LoVo (cell line): Measurements from ENCODE around the gene KCND2.

ENCODE experiments used
- DNase-seq: peaks from one replicate; pipeline ENCODE4 v3.0.0-alpha.2; 2016; ENCODE audit warnings: low spot score

Gene KCND2

DNA sequence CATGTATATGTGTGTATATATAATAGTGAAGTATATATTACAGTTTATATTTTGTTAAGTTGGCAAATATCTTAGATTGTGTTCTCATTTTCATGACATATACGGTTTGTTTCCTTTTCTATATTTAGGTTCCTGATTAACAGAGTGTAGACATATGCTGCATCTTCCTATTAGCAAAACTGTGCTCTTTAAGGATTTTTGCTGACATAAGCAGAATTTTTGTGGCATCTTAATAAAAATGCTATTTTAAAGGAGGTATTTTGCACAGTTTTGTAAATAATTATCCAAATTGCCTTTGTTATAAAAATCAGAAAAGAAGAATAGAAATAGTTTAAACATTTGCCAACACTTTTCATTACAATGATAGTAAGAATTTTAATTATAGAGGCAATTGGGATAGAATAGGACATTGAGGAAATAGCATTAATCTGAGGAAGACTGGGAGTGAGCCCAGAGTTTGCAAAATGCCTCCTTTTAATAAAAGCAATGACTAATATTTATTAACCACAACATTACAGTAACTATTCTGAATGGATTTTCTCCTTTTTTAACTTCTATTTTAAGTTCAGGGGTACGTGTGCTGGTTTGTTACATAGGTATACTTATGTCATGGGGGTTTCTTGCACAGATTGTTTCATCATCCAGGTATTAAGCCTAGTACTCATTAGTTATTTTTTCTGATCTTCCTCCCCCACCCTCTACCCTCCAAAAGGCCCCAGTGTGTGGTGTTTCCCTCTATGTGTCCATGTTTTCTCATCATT, 38.2 kb downstream of the KCND2 start:
- no peak for DNase-seq

DNA sequence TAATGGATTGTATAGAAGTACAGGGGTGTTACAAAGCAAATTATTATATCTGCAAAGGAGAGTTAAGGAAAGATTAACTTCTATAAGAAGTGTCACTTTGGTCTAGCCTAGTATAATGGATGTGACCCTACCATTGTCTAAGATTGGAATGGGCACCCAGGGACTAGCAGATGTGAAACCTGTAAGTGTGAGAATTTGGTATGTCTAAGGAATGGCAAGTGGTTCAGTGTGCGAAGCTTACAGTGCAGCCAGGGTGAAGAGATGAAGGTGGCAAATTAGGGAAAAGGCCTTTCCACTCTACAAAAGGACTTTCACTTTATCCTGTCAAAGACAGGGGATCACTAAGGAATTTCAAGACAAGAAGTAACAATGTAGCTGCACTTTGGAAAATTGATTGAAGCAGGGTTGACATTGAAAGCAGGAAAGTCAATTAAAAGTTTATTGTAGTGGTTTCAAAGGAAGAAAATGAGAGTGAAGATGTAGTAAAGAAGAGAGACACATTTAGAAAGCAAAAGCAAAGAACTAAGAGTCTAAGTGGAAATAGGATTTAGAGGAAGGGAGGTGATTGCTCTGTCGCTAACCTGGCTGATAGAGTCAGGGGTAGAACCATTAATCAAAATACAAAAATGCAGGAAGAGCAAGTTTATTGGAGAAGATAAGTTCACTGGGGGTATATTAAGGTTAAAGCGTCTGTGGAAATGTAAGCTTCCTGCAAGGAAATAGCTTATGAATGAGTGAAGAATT, 47.4 kb downstream of the KCND2 start:
- DNase-seq = no peak

DNA sequence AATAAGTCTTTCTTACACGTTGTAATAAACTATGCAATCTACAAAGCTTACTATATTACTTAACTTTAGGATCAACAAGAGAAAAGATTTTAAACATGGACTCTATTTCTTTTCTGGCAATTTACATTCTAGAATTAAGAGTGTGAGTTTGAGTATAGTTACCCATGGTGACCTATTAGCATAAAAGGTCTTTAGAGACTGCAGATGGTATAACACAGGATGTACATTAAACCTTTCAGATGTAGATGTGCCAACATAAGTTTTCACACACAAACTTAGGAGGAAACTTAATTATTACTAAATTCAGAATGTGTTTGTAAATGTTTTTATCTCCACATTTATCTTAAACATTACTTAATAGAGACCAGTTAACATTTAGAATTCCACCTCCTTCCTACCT, 54.1 kb downstream of the KCND2 start:
- no peak for DNase-seq

GRCh38 chr7:120332433-120332832, 59.5 kb downstream of the KCND2 start:
- DNase-seq = no peak

GRCh38 chr7:120334475-120334874, 61.5 kb downstream of the KCND2 start:
- no peak for DNase-seq

- DNase-seq = peak; percentile 36
Observed at GRCh38 chr7:120337308-120337907, 64.4 kb downstream of the KCND2 start.

DNA sequence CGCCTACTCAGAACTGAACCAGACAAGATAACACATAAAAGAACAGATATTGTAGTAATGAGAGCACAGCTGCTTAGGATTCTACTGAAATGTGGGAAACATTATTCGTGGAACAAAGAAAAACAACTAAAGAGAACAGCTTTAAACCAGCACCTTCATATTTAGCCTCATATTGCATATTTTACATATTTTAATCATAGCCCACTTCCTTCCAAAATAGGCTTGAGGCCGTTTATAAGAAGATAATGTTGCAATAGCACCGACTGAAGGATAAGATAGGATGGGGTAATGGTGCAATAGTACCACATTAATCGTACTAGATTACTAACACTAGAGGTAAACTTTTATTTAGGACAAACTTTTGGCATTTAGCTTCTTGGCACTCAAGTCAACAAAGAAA, 71.3 kb downstream of the KCND2 start:
- DNase-seq = no peak

- DNase-seq = no peak
Observed at GRCh38 chr7:120353171-120353570, 80.2 kb downstream of the KCND2 start.

DNA sequence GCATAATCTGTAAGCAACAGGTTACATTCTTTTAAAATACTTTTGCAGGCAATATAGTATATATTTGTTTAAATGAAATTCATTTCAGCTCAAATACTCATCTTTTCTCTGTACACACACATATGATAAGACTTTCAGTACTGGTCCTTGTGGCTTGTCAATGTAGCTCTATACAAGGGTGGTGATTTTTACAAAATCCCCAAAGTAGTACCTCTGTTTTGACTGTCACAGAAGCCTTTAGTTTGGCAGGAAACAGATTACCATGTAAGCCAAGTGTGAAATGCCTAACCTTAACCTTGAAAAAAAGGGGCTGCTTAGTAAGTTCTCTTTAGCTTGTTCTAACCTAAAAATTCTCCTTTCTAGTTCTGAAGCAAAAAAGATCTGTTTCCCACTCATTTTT, 87.9 kb downstream of the KCND2 start:
- DNase-seq = no peak

GRCh38 chr7:120363414-120363813, 90.4 kb downstream of the KCND2 start:
- no peak for DNase-seq

DNA sequence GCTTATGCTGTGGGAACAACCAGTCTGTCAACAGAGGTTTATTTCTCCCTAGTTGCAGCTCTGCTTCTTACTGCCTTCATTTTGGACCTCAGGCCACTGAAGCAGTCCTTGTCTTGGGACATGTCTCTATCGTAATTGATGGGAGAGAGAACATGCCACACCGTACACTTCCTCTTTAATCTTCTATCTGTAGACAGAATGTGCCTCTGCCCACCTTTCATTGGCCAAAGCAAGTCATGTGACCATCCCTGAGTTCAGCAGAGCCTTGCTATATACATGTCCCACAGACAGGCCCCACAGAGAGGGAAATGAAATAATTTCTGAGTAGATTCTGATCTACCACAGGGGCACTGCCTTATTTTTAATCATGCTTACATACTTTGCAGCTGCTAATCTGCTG, 98.0 kb downstream of the KCND2 start:
- DNase-seq = no peak

- DNase-seq = no peak
Observed at GRCh38 chr7:120373174-120373573, 100.2 kb downstream of the KCND2 start.

- no peak for DNase-seq
Observed at GRCh38 chr7:120394595-120394994, 121.6 kb downstream of the KCND2 start.

- DNase-seq = no peak
Observed at GRCh38 chr7:120395526-120396019, 122.6 kb downstream of the KCND2 start.

GRCh38 chr7:120398284-120399000, 125.5 kb downstream of the KCND2 start:
- DNase-seq = no peak

- no peak for DNase-seq
Observed at GRCh38 chr7:120400806-120401455, 128.0 kb downstream of the KCND2 start.

DNA sequence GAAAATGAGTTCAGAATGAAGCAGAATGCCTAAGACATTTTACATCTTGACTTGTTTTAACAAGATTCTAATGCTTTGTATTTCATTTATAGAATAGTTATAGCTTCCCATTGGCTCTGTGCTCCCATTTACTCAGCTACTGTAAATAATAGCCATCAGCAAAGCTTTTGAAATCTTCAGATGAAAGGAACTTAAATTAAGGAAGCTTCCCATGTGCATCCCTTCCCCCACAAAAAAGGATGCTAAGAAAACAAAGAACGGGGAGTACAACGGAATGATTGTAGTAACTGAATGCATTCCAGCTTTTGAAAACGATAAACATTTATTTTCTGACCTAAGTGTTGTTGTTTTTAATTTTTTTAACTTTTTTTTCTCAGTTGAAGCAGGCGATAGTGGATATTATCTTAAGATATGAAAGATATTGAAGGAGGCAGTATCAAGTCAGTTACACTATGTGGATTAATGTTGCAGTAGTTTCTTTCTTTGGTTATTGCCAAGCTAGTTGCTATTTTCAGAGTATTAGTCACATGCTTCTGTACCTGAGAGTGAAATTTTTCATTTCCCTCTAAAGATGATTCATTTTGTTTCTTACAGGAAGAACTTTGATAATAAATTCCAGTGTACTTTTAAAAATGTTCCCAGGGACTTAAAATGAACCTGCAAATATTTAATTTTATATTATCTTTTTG, 129.2 kb downstream of the KCND2 start:
- DNase-seq = no peak

DNA sequence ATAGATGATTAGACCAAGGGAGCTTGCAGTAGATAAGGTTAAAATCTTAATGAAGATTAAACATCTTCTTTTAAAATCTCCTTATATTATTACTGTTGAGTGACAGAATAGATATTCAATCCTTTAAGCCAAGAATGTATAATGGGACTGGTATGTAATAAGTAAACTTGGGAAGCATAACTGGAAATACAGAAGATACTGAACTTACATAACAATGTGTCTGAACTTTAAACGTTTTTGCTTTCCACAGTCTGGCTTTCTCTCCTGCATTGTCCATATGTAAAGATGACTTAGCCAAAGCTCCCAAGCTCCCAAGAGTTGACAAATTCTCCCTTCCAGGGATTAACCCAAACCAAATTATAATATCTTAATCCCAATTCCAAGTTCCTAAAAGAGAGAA, 129.8 kb downstream of the KCND2 start:
- no peak for DNase-seq

GRCh38 chr7:120404042-120404441, 131.1 kb downstream of the KCND2 start:
- no peak for DNase-seq

DNA sequence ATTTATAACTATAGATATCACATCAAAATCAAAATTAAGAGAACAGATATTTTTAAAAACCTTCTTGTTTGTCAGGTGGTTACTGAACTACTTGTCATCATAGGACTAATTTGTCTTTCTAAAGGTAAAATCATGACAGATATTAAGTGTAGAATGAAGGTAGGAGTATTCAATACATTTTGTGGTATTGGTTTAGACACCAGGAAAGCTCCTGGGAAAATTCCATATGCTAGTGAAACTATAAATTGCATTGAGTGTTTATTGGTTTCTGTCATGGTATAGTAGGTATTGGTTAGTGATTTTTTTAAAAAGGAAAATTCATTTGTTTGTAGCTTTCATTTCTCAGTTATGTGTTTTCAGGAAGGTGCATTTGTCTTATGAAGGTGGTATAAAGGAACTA, 132.7 kb downstream of the KCND2 start:
- no peak for DNase-seq

- DNase-seq = no peak
Observed at GRCh38 chr7:120407010-120407409, 134.0 kb downstream of the KCND2 start.
